ENCODE measurements around the gene RNU7-1. TPM values are rescaled to one million over a fixed set of nuclear protein-coding genes. Genes with fewer than 3 reads are reported as not detected.

Gene RNU7-1
- total RNA-seq = not detected in 2 replicates

DNA sequence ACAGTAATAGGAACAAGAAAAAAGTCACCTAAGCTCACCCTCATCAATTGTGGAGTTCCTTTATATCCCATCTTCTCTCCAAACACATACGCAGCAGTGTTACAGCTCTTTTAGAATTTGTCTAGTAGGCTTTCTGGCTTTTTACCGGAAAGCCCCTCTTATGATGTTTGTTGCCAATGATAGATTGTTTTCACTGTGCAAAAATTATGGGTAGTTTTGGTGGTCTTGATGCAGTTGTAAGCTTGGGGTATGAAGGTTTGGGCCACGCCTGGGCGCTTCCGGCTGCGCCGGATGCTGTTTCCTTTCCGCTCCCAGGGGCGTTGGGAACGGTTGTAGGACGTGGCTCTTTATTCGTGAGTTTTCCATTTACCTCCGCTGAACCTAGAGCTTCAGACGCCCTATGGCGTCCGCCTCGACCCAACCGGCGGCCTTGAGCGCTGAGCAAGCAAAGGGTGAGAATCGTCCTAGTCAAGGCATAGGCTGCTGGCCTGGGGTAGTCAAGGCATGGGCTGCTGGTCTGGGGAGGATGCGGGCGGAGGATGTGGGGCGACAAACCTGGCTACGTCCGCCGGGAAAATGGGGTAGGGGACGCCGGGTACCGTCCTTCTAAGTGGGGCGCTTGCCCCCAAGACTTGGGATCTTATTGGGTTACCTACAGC lies at the start of gene RNU7-1, which contains the start of gene C12orf57:
TSS of gene RNU7-1 (plus strand) at position 95 of the 659 bp plus-strand sequence.
TSS of gene C12orf57 (plus strand) at position 301 of the 659 bp plus-strand sequence. CDS start at position 401, 100 bp downstream.

GRCh38 chr12:6904280-6905276 lies 39.0 kb upstream of the RNU7-1 start, which contains the start of gene LRRC23:
TSS of gene LRRC23 (plus strand) at chr12:6904822. CDS start at chr12:6905634, 812 bp downstream.

DNA sequence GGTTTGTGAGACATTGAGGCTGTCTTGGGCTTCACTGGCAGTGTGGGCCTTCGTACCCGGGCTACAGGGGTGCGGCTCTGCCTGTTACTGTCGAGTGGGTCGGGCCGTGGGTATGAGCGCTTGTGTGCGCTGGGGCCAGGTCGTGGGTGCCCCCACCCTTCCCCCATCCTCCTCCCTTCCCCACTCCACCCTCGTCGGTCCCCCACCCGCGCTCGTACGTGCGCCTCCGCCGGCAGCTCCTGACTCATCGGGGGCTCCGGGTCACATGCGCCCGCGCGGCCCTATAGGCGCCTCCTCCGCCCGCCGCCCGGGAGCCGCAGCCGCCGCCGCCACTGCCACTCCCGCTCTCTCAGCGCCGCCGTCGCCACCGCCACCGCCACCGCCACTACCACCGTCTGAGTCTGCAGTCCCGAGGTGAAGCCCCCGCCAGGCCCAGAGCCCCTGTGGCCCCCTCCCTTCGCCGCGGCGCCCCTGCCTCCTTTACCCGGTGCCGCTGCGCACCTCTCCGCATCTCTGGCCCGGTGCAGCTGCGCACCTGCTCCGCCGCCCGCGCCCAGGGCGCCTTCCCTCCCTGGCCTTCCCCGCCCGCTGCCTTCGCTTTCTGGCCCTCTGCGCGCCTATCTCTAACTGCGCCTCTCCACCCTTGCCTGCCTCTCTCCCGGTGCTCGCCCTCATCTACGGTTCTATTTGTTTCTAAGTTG lies 29.2 kb upstream of the RNU7-1 start, which contains the start of gene ENO2:
TSS of gene ENO2 (plus strand) at position 335 of the 701 bp plus-strand sequence. CDS start 1,253 bp downstream, outside the sequence.

DNA sequence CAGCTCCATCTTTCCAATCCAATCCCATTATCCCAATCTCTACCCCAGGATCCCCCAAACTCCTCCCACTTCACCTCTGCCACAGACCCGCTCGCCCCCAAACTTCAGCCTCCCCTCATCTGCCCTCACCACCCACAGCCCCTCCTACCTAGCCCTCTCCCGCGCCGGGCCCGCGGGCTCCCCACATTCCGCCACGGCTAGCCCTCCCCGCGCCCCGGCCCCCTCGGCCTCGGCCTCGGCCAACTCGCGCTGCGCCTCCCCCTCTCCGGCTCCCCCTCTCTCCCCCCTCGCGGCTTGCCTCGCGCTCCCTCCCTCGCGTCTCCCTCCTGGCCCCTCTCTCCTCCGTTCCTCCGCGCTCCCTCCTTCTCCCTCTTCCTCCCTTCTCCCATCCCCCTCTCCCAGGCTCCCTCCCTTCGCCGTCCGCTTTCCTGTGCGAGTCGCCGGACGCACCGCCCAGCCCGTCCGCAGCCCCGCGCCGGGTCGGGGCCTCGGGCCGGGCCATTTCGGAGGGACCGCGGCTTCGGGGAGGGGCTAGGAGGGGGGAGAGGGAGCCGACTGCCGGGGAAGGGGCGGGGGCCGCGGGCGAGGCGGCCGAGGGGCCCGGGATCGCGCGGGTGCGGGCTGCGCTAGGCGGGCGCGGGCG lies 16.1 kb upstream of the RNU7-1 start, which contains the start of gene ATN1:
TSS of gene ATN1 (plus strand) at position 581 of the 643 bp plus-strand sequence. CDS start 6,043 bp downstream, outside the sequence.

GRCh38 chr12:6950811-6951540 lies 7.4 kb downstream of the RNU7-1 start, which contains the start of gene PTPN6:
TSS of gene PTPN6 (plus strand) at chr12:6951356. CDS start at chr12:6951513, 157 bp downstream.

Small RNA genes lying within 50 kb of the gene (small RNA-seq; reads per million reads assigned to genes)
- gene MIR141 (ENCODE audit: low replicate concordance) (2.4 reads per million, percentile 73 among the genes with 10 or more reads in this experiment), gene MIR200C (ENCODE audit: low replicate concordance) (13.1 reads per million, percentile 95 among the genes with 10 or more reads in this experiment), gene RNU7-1 (ENCODE audit: low replicate concordance) (not detected), gene SCARNA12 (ENCODE audit: low replicate concordance) (5.6 reads per million, percentile 89 among the genes with 10 or more reads in this experiment)

Other genes starting within 250 kb of the RNU7-1 start
- not detected in 2 replicates for gene PIANP, start 243.0 kb upstream of the RNU7-1 start, total RNA-seq
- 82.7 and 104 TPM in 2 replicates for gene COPS7A, start 219.8 kb upstream of the RNU7-1 start, total RNA-seq
- 144 and 234 TPM in 2 replicates for gene MLF2, start 190.7 kb upstream of the RNU7-1 start, total RNA-seq
- gene PTMS, start 177.5 kb upstream of the RNU7-1 start, total RNA-seq = 113 and 199 TPM in 2 replicates
- gene LAG3, start 171.3 kb upstream of the RNU7-1 start, total RNA-seq = 0.22 and 0.29 TPM in 2 replicates
- gene CD4, start 154.3 kb upstream of the RNU7-1 start, total RNA-seq = 0.57 and 1.1 TPM in 2 replicates
- 1.1 TPM in 2 replicates for gene GPR162, start 122.0 kb upstream of the RNU7-1 start, total RNA-seq
- gene P3H3, start 115.4 kb upstream of the RNU7-1 start, total RNA-seq = 83.3 and 146 TPM in 2 replicates
- 2.0 and 6.2 TPM in 2 replicates for gene GNB3, start 102.9 kb upstream of the RNU7-1 start, total RNA-seq
- 0.66 and 43.2 TPM in 2 replicates for gene CDCA3, start 92.5 kb upstream of the RNU7-1 start, total RNA-seq
- 64.3 and 117 TPM in 2 replicates for gene USP5, start 91.7 kb upstream of the RNU7-1 start, total RNA-seq
- gene TPI1, start 76.3 kb upstream of the RNU7-1 start, total RNA-seq = 386 and 739 TPM in 2 replicates
- gene SPSB2, start 70.5 kb upstream of the RNU7-1 start, total RNA-seq = 8.2 and 8.5 TPM in 2 replicates
- 3.4 and 14.0 TPM in 2 replicates for gene LRRC23, start 39.0 kb upstream of the RNU7-1 start, total RNA-seq
- gene ENO2, start 29.2 kb upstream of the RNU7-1 start, total RNA-seq = 8.2 and 9.4 TPM in 2 replicates
- gene ATN1, start 15.9 kb upstream of the RNU7-1 start, total RNA-seq = 15.6 and 17.9 TPM in 2 replicates
- 69.3 and 175 TPM in 2 replicates for gene C12orf57, start 206 bp downstream of the RNU7-1 start, total RNA-seq
- 0.22 TPM in 1 of 2 replicates, not detected in the other for gene PTPN6, start 7.5 kb downstream of the RNU7-1 start, total RNA-seq
- gene PHB2, start 26.8 kb downstream of the RNU7-1 start, total RNA-seq = 186 and 248 TPM in 2 replicates
- gene EMG1, start 27.1 kb downstream of the RNU7-1 start, total RNA-seq = 38.5 and 41.5 TPM in 2 replicates
- 16.3 and 25.6 TPM in 2 replicates for gene LPCAT3, start 74.7 kb downstream of the RNU7-1 start, total RNA-seq
- 40.7 and 172 TPM in 2 replicates for gene C1S, start 116.9 kb downstream of the RNU7-1 start, total RNA-seq
- gene C1R, start 148.6 kb downstream of the RNU7-1 start, total RNA-seq = 23.2 and 300 TPM in 2 replicates
- 15.0 and 34.6 TPM in 2 replicates for gene C1RL, start 165.4 kb downstream of the RNU7-1 start, total RNA-seq
- not detected in 2 replicates for gene RBP5, start 185.1 kb downstream of the RNU7-1 start, total RNA-seq
- gene CLSTN3, start 186.6 kb downstream of the RNU7-1 start, total RNA-seq = 6.4 and 12.9 TPM in 2 replicates
- 23.2 and 31.1 TPM in 2 replicates for gene PEX5, start 245.9 kb downstream of the RNU7-1 start, total RNA-seq